Trophoblast cell (in vitro differentiated cells and primary cell): ENCODE results near the gene FRMPD1.

ENCODE experiments used
- DNase-seq, 2 donors: peaks; one replicate each; pipeline ENCODE4 v3.0.0-alpha.2; 2016
- H2AFZ ChIP-seq: 2 replicates; pipeline ENCODE4 v1.6.1; 2013; ENCODE audit warnings: low read length, moderate library complexity, mild to moderate bottlenecking; ENCODE audit not compliant: insufficient read depth, poor library complexity
- H2AK5ac ChIP-seq: 2 replicates; pipeline ENCODE4 v1.6.1; 2013; ENCODE audit warnings: mild to moderate bottlenecking, low read length
- H2BK120ac ChIP-seq: 2 replicates; pipeline ENCODE4 v1.6.1; 2013; ENCODE audit warnings: low read length, mild to moderate bottlenecking, moderate library complexity; ENCODE audit not compliant: insufficient read depth, poor library complexity
- H2BK12ac ChIP-seq: 2 replicates; pipeline ENCODE4 v1.6.1; 2013; ENCODE audit warnings: mild to moderate bottlenecking, low read length, moderate library complexity
- H2BK5ac ChIP-seq: 2 replicates; pipeline ENCODE4 v1.6.1; 2013; ENCODE audit warnings: low read length, low read depth, moderate library complexity, mild to moderate bottlenecking; ENCODE audit not compliant: poor library complexity
- H3K14ac ChIP-seq: 2 replicates; pipeline ENCODE4 v1.6.1; 2013; ENCODE audit warnings: mild to moderate bottlenecking, low read length
- H3K18ac ChIP-seq: 2 replicates; pipeline ENCODE4 v1.6.1; 2013; ENCODE audit warnings: mild to moderate bottlenecking, low read length
- H3K23ac ChIP-seq: 2 replicates; pipeline ENCODE4 v1.6.1; 2013; ENCODE audit warnings: low read length
- H3K27ac ChIP-seq: 2 replicates; pipeline ENCODE4 v1.5.1; 2013; ENCODE audit warnings: low read depth, mild to moderate bottlenecking, inconsistent platforms, low read length, moderate library complexity
- H3K27me3 ChIP-seq: 2 replicates; pipeline ENCODE4 v1.6.1; 2013; ENCODE audit warnings: inconsistent platforms, mild to moderate bottlenecking, low read length, moderate library complexity; ENCODE audit not compliant: insufficient read depth
- H3K36me3 ChIP-seq, 2 experiments: 1 replicate in 1 of 2; 2 replicates in 1 of 2; pipeline ENCODE4 v1.6.1; 2013; ENCODE audit warnings: low read length in 2 of 2, mild to moderate bottlenecking in 2 of 2, moderate library complexity in 1 of 2; ENCODE audit not compliant: insufficient read depth in 2 of 2, control insufficient read depth in 1 of 2
- H3K4ac ChIP-seq: 2 replicates; pipeline ENCODE4 v1.6.1; 2013; ENCODE audit warnings: low read depth, mild to moderate bottlenecking, low read length, moderate library complexity
- H3K4me1 ChIP-seq, 2 experiments: 1 replicate in 1 of 2; 2 replicates in 1 of 2; pipeline ENCODE4 v1.6.1; 2013; ENCODE audit warnings: low read length in 2 of 2, mild to moderate bottlenecking in 2 of 2, moderate library complexity in 1 of 2; ENCODE audit not compliant: insufficient read depth in 2 of 2, control insufficient read depth in 1 of 2
- H3K4me2 ChIP-seq: 2 replicates; pipeline ENCODE4 v1.6.1; 2013; ENCODE audit warnings: inconsistent platforms, mild to moderate bottlenecking, low read length, moderate library complexity
- H3K4me3 ChIP-seq: 2 replicates; pipeline ENCODE4 v1.5.1; 2013; ENCODE audit warnings: mild to moderate bottlenecking, low read depth, low read length, inconsistent platforms
- H3K79me1 ChIP-seq: one replicate; pipeline ENCODE4 v1.6.1; 2013; ENCODE audit warnings: low read length
- H3K79me2 ChIP-seq: 2 replicates; pipeline ENCODE4 v1.6.1; 2013; ENCODE audit warnings: low read length, mild to moderate bottlenecking; ENCODE audit not compliant: control insufficient read depth, insufficient read depth, poor library complexity
- H3K9ac ChIP-seq: 2 replicates; pipeline ENCODE4 v1.6.1; 2013; ENCODE audit warnings: mild to moderate bottlenecking, low read length
- H3K9me3 ChIP-seq: 2 replicates; pipeline ENCODE4 v1.6.1; 2013; ENCODE audit warnings: low read depth, mild to moderate bottlenecking, control low read depth, inconsistent platforms, low read length; ENCODE audit not compliant: insufficient read depth
- H4K12ac ChIP-seq: 2 replicates; pipeline ENCODE4 v1.6.1; 2013; ENCODE audit warnings: low read depth, mild to moderate bottlenecking, low read length, moderate library complexity
- H4K8ac ChIP-seq: 2 replicates; pipeline ENCODE4 v1.6.1; 2013; ENCODE audit warnings: low read depth, mild to moderate bottlenecking, low read length, moderate library complexity
- H4K91ac ChIP-seq: one replicate; pipeline ENCODE4 v1.6.1; 2013; ENCODE audit warnings: low read depth, mild to moderate bottlenecking, low read length, moderate library complexity
- WGBS: extraction: QIAGEN DNeasy Blood & Tissue Kit; methylation state at CpG from one replicate; pipeline ENCODE4 v1.1.7; 2013; ENCODE audit warnings: missing lambda C conversion rate; ENCODE audit not compliant: insufficient read length, insufficient coverage; ENCODE audit errors: extremely low coverage; 5-methylcytosine and 5-hydroxymethylcytosine counted together

Gene FRMPD1

DNA sequence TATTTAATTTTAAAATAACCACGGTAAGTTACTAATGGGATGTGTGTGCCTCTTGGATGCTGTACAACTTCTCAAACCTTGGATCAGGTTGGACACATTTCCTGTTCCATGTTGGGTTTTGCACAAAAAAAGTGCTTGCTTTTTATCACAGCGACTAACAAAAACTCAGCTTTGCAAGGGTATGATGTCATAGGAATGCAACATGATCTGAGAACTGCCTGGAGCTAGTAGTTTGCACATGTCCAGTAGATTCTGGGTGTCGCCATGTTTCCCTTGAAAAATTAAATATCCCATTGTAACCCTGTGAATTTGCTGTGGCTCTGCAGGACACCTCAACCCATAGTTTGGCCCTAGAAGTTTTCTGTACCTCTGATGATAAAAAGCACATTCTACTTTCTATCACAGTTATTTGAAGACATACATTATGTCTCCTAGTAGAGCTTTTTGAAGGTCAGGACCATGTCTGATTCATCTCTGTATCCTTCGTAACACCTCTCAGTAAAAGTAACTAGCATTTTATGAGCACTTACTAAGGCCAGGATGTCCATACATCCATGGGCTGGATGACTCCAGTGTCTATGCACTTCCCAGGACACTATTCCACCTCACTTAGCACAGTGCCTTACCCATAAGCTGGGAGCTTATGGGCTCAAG is 11.5 kb upstream of the FRMPD1 start:
- DNase-seq: peak; percentile 54 to 87
- no peak overlapping the region for H3K14ac ChIP-seq
- no peak overlapping the region for H3K18ac ChIP-seq
- no CpG with 5 or more reads among the region's 4 CpGs for WGBS
- H4K8ac ChIP-seq: no peak overlapping the region
- H3K4ac ChIP-seq: no peak overlapping the region
- no peak overlapping the region for H3K4me2 ChIP-seq
- no peak overlapping the region for H3K4me3 ChIP-seq
- H2BK120ac ChIP-seq: no peak overlapping the region
- no peak overlapping the region for H3K27ac ChIP-seq
- no peak overlapping the region for H2AFZ ChIP-seq
- H3K23ac ChIP-seq: no peak overlapping the region
- no peak overlapping the region for H4K91ac ChIP-seq
- H3K9me3 ChIP-seq: no peaks in the 10 kb centered on the region
- no peak overlapping the region for H3K9ac ChIP-seq
- H4K12ac ChIP-seq: no peak overlapping the region
- H2BK5ac ChIP-seq: no peak overlapping the region
- H3K79me1 ChIP-seq: no peaks in the 10 kb centered on the region
- peaks cover under 1% of the 10 kb centered on the region for H3K27me3 ChIP-seq
- no peak overlapping the region for H2BK12ac ChIP-seq
- H3K79me2 ChIP-seq: no peaks in the 10 kb centered on the region
- no peak overlapping the region for H2AK5ac ChIP-seq
- no peaks in the 10 kb centered on the region for H3K4me1 ChIP-seq
- no peaks in the 10 kb centered on the region for H3K36me3 ChIP-seq

DNA sequence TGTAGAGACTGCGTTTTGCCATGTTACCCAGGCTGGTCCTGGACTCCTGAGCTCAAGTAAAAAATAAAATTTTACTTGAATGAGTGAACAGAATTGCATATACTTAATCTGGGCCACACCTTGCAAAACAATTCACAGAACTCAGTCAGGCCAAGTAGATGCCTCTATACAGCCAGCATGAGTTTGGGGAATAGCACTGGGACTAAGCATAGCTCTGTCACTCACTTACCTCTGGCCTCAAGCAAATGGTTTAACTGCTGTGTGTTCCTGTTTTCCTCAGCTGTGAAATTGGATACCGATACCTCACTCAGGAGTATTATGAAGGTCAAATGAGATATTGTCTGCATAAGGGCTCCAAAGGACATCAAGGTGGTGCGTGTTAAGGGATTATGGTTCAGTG is 10.9 kb upstream of the FRMPD1 start:
- no peak overlapping the region for H2AFZ ChIP-seq
- no peak overlapping the region for H2BK120ac ChIP-seq
- H3K4me2 ChIP-seq: no peak overlapping the region
- no CpG with 5 or more reads among the region's 3 CpGs for WGBS
- no peak overlapping the region for H3K18ac ChIP-seq
- H4K8ac ChIP-seq: no peak overlapping the region
- no peaks in the 10 kb centered on the region for H3K36me3 ChIP-seq
- H4K91ac ChIP-seq: no peak overlapping the region
- no peaks in the 10 kb centered on the region for H3K9me3 ChIP-seq
- DNase-seq: peak; percentile 86 to 93
- no peak overlapping the region for H2AK5ac ChIP-seq
- H3K79me2 ChIP-seq: no peaks in the 10 kb centered on the region
- no peak overlapping the region for H3K14ac ChIP-seq
- H3K27me3 ChIP-seq: peaks cover 2% of the 10 kb centered on the region
- H3K4me3 ChIP-seq: no peak overlapping the region
- H3K4ac ChIP-seq: no peak overlapping the region
- no peak overlapping the region for H2BK12ac ChIP-seq
- H3K4me1 ChIP-seq: no peaks in the 10 kb centered on the region
- no peak overlapping the region for H2BK5ac ChIP-seq
- H3K79me1 ChIP-seq: no peaks in the 10 kb centered on the region
- H4K12ac ChIP-seq: no peak overlapping the region
- H3K27ac ChIP-seq: no peak overlapping the region
- no peak overlapping the region for H3K23ac ChIP-seq
- H3K9ac ChIP-seq: no peak overlapping the region

DNA sequence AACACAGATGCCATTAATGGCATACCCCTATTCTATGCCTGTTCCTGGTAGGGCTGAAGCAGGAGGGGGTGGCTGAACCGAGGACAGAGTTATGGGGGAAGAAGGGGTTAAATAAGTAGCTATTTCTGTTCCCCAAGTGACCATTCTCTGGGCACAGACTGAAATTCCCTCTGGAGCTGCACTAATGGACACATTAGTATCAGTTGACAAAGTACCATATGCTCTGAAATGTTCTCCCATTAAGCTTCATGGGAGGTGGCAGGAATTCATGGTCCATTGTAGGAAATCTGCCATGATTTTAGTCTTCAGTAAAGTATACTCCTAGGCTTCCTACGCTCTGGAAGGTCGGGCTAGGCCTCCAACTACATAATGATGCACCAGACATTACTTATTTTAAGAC is 10.5 kb upstream of the FRMPD1 start:
- H2AFZ ChIP-seq: no peak overlapping the region
- no peak overlapping the region for H2AK5ac ChIP-seq
- no peak overlapping the region for H3K4me2 ChIP-seq
- DNase-seq: no peak
- no peak overlapping the region for H2BK120ac ChIP-seq
- H4K12ac ChIP-seq: no peak overlapping the region
- H4K91ac ChIP-seq: no peak overlapping the region
- H3K79me1 ChIP-seq: no peaks in the 10 kb centered on the region
- no peaks in the 10 kb centered on the region for H3K79me2 ChIP-seq
- no peak overlapping the region for H3K23ac ChIP-seq
- H3K36me3 ChIP-seq: no peaks in the 10 kb centered on the region
- no peaks in the 10 kb centered on the region for H3K9me3 ChIP-seq
- H3K27me3 ChIP-seq: peaks cover 2% of the 10 kb centered on the region
- no peak overlapping the region for H4K8ac ChIP-seq
- no peak overlapping the region for H3K9ac ChIP-seq
- H3K27ac ChIP-seq: no peak overlapping the region
- no peak overlapping the region for H3K4ac ChIP-seq
- no peak overlapping the region for H3K14ac ChIP-seq
- H3K4me1 ChIP-seq: no peaks in the 10 kb centered on the region
- no peak overlapping the region for H2BK12ac ChIP-seq
- no peak overlapping the region for H2BK5ac ChIP-seq
- no peak overlapping the region for H3K4me3 ChIP-seq
- WGBS: no CpG with 5 or more reads among the region's 3 CpGs
- H3K18ac ChIP-seq: no peak overlapping the region

DNA sequence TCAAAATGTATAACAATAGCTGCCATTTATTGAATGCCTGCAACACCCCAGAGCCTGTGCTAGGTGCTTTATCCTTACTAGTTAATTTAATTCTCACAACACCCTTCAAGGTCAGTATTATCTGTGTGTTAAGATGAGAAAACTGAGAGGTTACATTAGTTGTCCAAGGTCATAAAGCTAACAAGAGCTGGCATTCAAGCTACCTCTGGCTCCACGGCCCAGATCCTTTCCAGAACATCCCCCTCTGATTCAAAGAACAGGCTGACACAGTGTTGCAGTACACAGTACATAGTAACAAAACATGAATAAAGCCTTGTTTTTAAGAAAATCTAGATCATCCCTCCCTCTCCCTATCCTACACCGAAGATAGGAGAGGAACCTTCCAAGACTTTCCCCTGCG is 9.4 kb upstream of the FRMPD1 start:
- Histone ChIP-seq H2BK12ac (no peak overlapping the region), H2AK5ac (no peak overlapping the region), H3K27ac (no peak overlapping the region), H3K4me1 (no peaks in the 10 kb centered on the region), H4K91ac (no peak overlapping the region), H2BK5ac (no peak overlapping the region), H2BK120ac (no peak overlapping the region), H3K23ac (no peak overlapping the region), H3K9ac (no peak overlapping the region), H3K4ac (no peak overlapping the region), H3K79me2 (no peaks in the 10 kb centered on the region), H3K4me2 (no peak overlapping the region), H3K18ac (no peak overlapping the region), H3K27me3 (peaks cover 2% of the 10 kb centered on the region), H3K14ac (no peak overlapping the region), H4K12ac (no peak overlapping the region), H3K9me3 (no peaks in the 10 kb centered on the region), H4K8ac (no peak overlapping the region), H3K4me3 (no peak overlapping the region), H2AFZ (no peak overlapping the region), H3K36me3 (no peaks in the 10 kb centered on the region), H3K79me1 (no peaks in the 10 kb centered on the region)
- DNase-seq: no peak
- WGBS: no CpG with 5 or more reads among the region's 3 CpGs
